HG02678 (cell line): ENCODE data around the gene RNF114.

Source experiments
- ATAC-seq: cut with Tn5 transposase; IDR thresholded peaks from one replicate; pipeline ENCODE4 v1.9.1; 2021; ENCODE audit warnings: mild to moderate bottlenecking, moderate library complexity; ENCODE audit not compliant: unreplicated experiment

RNF114 gene

DNA sequence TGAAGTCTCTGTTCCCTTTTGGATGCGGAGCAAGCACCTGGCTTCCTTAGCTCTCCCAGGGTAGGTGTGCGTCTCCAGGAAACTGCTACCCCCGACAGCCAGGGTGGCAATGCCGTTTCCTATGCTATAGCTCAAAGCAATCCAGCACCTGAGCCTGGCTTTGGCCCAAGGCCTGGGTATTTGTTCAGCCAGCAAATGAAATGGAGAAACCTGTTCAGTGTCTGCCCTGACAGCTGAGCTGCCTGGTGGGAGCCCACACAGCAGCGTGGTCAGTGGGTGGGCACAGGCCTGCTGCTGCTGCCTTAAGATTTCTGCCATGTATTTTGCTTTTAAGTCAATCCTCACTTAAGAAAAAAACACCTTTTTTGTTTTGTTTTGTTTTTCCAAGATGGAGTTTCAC is 34.6 kb upstream of the RNF114 start:
- no peak for ATAC-seq

DNA sequence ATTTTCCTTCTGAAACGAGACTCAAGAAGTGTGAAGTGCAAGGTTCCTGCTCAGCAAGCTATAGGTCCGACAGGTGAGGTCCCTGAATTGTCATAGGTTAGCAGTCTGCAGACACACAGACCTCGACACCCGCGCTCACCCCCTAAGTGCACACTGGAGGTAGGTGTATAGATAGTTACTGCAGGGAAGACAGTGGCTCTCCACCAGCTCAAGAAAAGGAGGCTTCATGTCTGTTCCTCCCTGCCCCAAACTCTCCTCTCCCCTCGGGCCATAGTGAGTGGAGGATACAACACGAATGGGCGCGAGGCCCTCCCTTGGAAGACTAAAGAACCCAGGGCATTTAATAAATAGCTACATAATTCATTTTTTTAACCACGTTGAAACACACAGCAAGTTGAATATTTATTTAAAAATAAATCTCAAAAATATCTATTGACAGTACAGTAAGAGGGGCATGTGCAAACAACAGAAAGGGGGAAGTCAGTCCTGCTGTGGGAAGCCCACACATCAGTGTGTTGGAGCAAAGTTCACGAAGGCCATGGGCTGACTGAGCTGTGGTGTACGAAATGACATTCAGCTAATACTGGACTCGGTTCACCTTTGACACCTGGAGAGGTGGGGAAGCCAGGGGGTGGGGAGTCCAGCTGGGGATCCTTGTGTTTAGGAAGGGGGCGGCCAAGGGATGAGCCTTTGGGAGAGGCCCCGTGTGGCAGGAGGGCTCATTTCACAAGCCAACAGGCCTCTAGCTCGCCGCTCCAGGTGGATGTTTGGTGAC is 31.6 kb upstream of the RNF114 start:
- ATAC-seq, result no peak

DNA sequence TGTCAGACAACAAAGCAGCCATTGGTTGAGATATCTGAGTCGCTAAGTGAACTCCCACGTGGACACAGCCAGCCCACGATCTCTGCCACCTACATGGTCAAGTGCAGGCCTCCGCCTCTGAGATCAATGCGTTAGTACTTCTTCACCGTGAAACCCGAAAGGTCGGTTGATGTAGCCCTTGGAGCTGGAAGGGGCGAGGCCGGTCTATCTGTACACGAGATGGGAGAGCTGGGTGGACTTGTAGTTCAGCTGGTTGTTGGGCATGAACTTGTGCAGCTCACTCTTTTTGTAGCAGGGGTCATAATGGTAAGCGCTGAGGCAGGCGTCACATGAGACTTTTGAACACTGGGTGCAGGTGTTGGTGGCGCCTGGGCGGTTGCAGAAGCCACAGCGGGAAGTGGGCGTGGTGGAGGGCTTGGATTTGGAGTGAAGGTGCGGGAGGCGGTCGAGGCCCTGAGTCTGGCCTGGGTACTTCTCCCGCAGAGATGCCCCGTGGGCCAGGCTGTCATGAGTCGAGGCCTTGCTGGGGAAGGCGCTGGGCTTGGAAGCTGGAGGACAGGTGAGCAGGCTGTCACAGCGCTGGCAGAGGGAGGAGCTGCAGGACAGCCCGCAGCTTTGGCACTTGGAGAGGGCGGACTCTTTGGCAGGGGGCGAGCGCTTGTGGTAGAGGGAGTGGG is 30.6 kb upstream of the RNF114 start:
- no peak for ATAC-seq

DNA sequence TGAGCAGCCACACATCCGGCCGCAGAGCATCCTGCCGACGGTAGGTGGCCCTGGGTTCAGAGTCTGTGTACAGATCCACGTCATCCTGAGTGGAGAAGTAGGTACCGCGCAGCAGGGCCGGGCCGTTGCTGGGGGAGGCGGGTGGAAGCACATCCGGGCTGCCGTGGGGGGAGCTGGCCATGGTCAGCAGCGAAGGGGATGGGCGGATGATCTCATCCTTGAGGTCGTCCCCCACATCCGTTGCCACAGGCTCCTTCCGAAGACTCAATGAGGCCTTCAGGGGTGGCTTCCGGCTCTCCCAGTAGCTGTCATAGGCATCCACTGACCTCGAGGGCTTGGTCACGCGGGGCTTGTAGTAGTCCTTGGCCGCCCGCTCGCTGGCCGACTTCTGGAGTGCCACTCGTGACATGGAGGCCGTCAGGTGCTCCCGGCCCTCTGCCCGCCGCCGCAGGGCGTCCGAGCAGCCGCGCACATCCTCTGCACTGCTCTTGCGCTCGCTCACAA is 30.0 kb upstream of the RNF114 start:
- no peak for ATAC-seq

DNA sequence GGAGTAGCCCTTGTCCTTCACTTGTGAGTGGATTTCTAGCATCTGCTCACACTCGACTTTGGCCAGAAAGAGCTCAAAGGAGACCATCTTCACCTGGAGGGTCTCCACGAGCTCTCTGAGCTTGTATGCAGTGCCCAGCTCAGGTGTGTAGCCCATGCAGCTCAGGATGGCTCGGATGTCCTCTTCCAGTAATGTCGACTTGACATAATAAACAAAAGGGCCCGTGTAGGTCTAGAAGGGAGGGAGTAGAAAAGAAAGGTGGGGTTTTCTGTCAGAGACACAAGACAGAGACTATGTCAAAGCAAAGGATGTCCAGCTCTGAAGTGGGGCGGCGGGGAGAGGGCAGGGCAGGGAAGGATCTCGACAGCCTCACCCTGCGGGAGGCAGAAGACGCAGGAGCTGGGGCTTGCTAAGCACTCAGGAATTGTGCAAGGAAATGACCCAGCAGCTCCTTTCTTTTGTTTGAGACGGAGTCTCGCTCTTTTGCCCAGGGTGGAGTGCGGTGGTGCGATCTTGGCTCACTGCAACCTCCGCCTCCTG is 29.5 kb upstream of the RNF114 start:
- no peak for ATAC-seq

DNA sequence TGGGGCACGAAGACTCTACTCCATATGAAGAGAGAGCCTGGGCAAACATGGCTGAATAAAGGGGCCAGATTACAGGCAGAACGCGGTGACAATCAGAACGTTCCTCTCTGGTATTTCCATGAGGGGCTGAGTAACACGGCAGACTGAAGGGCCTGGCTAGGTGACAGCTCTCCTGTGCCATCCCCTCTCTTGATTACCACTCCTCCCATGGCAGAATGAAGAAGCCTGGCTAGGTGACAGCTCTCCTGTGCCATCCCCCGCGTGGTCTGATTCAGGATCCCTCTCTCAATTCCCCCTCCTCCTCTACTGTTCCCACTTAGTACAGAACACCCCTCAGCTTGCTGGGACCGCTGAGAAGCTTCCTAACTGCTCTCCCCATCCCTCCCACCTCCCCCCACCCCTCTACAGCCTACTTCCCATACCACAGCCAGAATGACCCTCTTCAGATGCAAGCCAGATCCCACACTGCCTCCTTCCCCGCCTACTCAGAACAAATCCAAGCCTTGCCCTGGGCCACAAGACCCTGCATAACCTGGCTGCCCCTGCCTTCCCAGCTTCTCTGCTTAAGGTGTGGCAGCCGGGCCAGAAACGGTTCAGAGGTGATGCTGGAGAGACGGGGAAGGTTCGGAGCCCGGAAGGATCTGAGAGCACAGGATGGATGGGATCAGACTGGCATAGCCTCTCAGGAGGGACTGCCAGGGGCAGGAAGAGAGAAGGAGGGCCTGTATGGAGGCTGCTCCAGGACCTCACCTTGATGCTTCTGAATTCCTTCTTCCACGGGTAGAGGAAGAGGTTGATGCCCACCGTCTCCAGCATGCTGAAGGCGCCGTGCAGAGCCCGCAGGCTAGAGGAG is 28.6 kb upstream of the RNF114 start:
- no peak for ATAC-seq

DNA sequence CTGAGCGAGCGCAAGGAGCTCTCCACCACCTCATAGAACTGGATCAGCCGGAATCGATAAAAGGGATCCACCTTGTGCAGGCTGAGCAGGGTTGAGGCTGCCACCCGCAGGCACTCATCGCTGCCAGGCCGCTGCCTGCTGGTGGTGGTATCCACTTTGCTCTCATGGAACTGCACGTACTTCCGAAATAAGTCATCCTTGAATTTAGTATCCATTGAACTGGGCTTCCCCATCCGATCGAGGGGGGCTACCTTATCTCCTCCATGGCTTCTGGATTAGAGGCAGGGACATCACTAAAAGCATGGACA is 28.0 kb upstream of the RNF114 start:
- ATAC-seq, result no peak

DNA sequence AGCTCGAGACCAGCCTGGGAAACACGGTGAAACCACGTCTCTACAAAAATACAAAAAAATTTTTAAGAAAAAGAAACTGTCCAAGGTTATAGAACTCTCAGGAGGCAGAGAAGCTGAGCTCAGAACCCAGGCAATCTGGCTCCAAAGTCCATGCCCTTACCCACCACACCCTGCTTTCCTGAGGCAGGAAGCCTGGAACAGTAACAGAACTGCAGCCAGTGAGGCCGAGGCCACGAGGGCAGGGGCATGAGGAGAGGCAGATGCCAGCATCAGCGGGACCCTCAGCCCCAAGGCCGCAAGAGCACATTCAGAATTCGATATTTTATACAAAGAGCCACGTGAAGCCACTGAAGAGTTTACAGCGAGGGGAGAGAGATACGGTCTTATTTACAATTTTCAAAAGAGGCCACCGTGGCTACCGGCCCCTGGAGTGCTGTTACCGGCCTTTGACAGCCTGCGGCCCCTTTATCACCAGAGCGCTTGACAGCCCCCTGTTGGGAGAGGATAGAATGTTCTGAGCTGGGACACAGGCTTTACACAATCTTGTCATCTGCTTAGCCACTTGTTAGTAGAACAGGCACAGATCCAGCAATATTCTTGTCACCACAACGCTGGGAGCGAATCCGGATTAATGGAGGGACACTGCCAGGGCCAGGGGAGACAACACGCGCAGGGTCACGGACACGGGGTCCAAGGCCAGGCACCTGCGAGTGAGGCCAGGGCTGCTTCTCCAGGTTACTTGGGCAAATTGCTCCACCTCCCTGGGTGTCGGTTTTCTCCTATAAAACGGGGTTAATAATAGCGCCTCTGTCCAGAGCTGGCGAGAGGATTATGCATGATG is 26.5 kb upstream of the RNF114 start:
- no peak for ATAC-seq

DNA sequence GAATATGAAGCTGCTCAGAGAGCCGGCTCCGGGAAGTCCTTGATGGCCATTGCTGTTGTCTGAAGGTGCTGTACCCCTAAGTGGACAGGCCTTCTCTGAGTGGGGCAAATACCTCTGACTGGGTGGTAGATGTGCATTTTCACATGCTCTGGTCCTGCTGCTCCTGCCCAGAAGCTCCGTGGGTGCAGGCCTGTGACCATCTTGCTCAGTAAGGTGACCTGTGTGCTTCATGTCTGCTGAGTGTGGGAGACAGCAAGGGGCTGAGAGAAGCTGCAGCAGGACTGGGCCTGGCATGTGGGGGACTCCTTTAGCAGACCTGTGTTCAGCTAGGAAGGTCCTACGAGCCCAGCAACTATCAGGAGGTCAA is 25.9 kb upstream of the RNF114 start:
- no peak for ATAC-seq

DNA sequence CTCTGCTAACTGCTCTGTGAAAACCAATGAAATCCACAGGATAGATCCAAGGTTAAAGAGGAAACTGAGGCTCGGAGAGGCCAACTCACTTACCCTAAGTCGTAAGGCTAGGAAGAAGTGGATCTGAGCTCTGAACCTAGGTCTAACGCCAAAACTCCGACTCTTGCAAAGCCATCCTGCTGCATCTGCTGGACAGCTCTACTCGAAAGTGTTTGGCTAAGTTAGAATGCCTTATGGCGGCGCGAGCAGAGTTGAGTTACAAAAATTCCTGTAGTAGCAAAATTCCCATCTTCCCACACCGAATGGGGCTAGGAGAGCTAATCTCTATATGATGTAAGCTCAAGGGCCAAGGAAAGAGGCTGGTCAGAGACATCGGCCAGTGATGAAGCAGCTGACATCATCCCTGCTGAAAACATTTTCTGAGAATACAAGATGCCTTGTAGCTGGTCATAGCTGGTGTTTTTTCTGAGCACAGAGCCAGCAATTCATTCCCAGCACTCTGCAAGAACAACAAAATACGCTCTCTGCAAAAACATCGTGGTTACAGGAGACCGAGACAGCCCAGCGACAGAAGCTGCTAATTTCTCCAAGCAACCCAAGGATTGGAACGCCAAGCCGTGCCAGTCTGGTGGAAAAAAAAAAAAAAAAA is 22.7 kb upstream of the RNF114 start:
- no peak for ATAC-seq

DNA sequence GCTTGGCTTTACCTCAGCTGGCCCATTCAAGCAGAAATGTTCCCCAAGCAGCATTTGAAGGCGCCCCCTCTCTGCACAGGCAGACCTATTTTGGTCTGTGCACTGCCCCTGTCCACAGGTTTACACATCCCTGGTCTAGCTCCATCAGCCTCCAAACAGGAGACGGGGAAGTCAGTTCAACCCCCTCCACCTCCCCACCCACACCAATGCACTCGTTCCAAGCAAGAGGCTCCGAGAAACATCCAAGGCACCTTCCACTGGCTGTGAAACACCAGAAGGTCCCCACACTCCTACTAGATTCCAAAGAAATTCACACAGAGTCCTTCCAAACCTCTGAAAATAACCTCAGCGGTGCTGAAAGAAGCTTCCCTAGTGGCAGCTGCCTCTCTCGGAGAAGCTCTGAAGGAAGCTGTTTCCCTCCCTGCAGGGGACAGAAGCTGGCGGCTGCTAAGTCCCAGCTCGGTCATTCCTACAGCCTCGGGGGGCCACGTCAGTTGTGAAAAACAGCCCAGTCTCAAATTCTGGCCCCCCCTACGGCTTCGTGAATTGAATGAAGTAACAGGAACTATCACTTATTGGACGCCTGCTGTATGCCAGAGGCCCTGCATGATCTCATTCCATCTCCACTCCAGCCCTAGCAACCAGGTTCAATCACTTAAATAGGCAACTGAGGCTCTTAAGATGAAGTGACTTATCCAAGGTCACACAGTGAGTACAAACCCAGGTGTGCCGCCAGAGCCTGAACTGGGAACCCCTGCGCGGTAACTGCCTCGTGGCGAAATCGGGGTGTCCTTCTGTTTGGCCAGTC is 21.7 kb upstream of the RNF114 start:
- ATAC-seq, result no peak

DNA sequence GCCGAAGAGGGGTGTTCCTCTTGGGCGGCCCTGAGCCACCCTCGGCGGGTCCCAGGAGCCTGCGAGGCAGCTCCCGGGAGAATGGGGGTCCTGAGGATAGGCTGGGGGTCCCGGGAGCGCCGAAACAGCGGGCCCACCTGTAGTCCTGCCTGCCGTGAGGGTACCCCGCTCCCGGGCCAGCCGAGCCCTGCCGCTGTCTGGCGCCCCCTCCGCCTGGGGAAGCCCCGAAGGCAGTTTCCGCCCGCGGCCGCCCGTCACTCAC is 21.1 kb upstream of the RNF114 start:
- ATAC-seq, result peak; percentile 3

DNA sequence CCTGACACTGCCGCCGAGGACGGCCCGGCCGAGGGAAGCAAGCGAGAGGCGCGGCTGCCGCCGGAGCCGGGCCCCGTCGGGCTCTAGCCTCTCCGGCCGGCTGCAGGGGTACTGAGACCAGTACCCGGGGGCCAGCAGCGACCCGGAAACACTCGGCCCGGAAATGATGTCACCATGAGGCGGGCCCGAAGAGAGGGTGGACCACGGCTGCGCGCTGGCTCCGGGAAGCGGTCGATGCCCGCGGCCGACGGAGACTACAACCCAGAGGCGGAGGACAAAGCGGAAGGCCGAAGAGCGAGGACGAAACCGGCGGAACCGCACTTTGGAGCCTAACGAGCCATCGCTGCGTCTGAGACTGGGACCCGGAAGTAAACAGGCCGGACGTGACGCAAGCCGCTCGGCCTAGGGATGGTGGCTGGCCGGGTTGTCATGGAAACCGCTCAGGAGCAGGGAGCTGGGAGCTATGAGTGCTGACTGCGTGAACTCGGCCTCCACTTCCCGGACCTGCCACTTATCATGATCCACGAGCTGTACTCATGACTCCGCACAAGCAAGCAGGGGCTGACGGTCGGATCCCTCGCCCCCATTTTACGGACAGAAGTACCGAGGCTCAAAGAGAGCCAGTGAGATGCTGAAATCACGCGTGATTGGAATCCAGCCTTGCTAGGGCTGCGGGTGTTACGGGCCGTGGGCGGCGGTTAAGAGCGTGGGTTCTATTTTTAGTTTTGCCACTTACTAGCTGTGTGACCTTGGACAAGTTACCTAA is 20.6 kb upstream of the RNF114 start, which contains the start of gene SPATA2:
TSS of gene SPATA2 (minus strand) at position 150 of the 766 bp plus-strand sequence. CDS start 7,039 bp downstream, outside the sequence.
- ATAC-seq, result peak; percentile 89

DNA sequence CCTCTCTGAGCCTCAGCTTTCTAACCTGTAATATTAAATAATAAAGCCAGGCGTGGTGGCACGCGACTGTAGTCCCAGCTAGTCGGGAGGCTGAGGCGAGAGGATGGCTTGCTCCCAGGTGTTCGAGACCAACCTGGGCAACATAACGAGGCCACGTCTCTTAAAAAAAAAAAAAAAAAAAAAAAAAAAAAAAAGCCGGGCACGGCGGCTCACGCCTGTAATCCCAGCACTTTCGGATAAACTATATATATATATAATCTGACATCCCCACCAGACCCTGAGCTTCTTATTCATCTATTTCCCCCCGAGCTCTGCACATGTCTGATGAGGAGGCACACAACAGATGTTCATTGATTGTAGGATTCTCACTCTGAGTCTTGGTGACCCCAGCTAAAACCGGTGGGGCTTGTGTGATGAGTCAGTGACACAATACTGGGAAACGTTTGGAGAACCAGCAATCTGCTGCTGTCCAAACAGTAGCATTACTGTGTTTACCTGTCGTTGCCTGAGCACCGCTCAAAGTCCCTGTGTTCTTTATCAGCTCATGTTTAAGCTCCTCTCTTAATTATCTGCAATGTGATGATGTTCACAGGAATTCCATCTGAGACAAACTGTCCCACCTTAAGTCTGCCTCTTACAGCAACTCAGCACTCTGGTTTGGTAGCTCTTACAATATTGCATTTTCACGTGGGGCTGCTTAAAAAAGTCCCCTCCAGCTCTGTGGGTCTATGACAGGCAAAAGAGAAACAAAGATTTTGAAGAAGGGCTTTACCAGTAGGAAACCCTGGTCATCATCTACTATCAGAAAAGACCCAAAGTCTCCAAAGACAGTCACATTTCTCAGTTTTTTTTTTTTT is 19.8 kb upstream of the RNF114 start:
- ATAC-seq, result no peak

DNA sequence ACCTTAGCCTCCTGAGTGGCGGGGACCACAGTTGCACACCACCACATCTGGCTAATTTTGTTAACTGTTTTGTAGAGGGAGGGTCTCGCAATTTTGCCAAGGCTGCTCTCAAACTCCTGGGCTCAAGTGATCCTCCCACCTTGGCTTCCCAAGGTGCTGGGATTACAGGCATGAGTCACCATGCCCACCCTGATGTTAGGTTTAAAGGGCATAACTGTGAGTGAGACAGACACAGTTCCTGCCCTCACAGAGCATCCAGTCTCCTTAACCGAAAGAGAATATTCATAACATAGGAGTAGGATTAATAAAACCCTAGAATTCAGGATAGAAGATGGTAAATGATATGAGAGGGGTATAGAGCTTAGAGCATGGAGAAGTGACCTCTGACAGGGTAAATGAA is 17.8 kb upstream of the RNF114 start:
- ATAC-seq, result no peak

DNA sequence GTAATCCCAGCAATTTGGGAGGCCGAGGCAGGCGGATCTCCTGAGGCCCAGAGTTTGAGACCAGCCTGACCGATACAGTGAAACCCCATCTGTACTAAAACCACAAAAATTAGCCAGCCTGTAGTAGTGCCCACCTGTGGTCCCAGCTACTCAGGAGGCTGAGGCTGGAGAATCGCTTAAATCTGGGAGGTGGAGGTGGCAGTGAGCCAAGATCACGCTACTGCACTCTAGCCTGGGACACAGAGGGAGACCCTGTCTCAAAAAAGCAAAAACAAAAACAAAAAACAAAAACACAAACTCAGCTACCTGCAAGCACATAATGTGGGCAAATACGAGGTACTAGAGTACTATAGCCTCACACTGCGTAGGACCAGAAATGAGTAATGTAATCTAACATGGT is 17.2 kb upstream of the RNF114 start:
- ATAC-seq, result no peak

DNA sequence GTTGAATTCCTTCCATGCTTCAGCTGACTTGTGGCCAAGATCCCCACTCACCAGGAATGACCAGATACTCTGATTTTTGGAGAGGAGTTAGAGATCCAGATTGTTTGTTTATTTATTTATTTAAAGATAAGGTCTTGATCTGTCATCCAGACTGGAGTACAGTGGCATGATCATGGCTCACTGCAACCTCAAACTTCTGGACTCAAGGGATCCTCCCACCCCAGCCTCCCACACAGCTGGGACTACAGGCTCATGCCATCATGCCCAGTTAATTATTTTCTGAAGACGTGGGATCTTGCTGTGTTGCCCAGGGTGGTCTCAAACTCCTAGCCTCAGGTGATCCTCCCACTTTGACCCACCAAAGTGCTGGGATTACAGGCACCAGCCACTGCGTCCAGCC is 16.7 kb upstream of the RNF114 start:
- ATAC-seq, result no peak

DNA sequence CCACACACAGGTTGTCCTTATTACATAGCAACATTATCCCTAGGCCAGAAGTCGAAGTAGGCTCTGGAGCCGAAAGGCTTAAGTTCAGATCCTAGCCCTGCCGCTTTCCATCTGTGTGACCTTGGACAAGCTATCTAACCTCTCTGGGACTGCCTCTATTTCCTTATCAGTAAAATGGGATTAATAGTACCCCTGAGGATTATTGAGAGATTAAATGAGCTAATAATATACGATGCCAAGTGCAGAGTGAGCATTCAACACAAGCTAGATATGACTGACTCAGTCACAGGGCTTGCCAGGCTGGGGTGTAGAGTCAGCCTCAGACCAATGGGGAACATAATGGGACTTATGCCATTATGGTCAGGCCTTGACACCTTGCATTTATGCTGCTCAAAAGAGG is 11.9 kb upstream of the RNF114 start:
- ATAC-seq, result no peak
